Gastrocnemius medialis (tissue), 4 donors: ENCODE results near the gene GPR142. TPM values are rescaled to one million over a fixed set of nuclear protein-coding genes. Genes with fewer than 3 reads are reported as not detected.
A peak's percentile ranks its signal among the peaks of the same experiment; 100 is the strongest.

Experiments
- ATAC-seq, 2 donors: fragments of 150-250 bp; one replicate each; pipeline ENCODE4 v1.9.1; 2016
- DNase-seq, 2 donors: peaks; one replicate each; pipeline ENCODE4 v3.0.0-alpha.2; 2019
- H3K27ac ChIP-seq, 4 donors: fragments of 200-600 bp; sonication (generic); 1 replicate in 1 of 4; 2 replicates in 3 of 4; pipeline ENCODE4 v1.5.1; 2016 to 2018; ENCODE audit warnings: mild to moderate bottlenecking in 2 of 4, moderate library complexity in 1 of 4
- H3K27me3 ChIP-seq, 3 donors: fragments of 200-600 bp; sonication (generic) in 2 of 3; 1 replicate in 1 of 3; 2 replicates in 2 of 3; pipeline versions ENCODE4 v1.5.1 to v1.6.0; 2016 to 2019; ENCODE audit warnings: mild to moderate bottlenecking in 1 of 3, moderate library complexity in 1 of 3
- H3K36me3 ChIP-seq, 2 donors: fragments of 200-600 bp; sonication (generic) in 1 of 2; one replicate each; pipeline ENCODE4 v1.5.1; 2017 to 2018
- H3K4me1 ChIP-seq, 2 donors: fragments of 200-600 bp; sonication (generic) in 1 of 2; one replicate each; pipeline ENCODE4 v1.5.1; 2016 to 2017; ENCODE audit warnings: mild to moderate bottlenecking in 2 of 2
- H3K4me3 ChIP-seq, 4 donors: fragments of 200-600 bp; sonication (generic) in 3 of 4; 1 replicate in 1 of 4; 2 replicates in 3 of 4; pipeline ENCODE4 v1.5.1; 2016 to 2019; ENCODE audit warnings: mild to moderate bottlenecking in 2 of 4
- H3K9me3 ChIP-seq, 3 donors: fragments of 200-600 bp; sonication (generic) in 2 of 3; 1 replicate in 1 of 3; 2 replicates in 2 of 3; pipeline ENCODE4 v1.5.1; 2016 to 2019
- CTCF ChIP-seq, 5 experiments: fragments of 450-650 bp in 3 of 5; fragments of 200-600 bp in 2 of 5; sonication (generic) in 2 of 5; IDR thresholded peaks in 4 of 5; conservative IDR thresholded peaks in 1 of 5; 1 replicate in 4 of 5; 2 replicates in 1 of 5; pipeline ENCODE4 v1.5.1; 2016 to 2019; ENCODE audit warnings: antibody characterized with exemption in 5 of 5, mild to moderate bottlenecking in 3 of 5, moderate library complexity in 3 of 5
- POLR2A ChIP-seq, 2 donors: fragments of 450-650 bp; IDR thresholded peaks; one replicate each; pipeline ENCODE4 v1.6.1; 2017; ENCODE audit warnings: antibody characterized with exemption in 2 of 2, mild to moderate bottlenecking in 2 of 2, moderate library complexity in 2 of 2
- in situ Hi-C, 4 donors: fragments of 200-750 bp; cut with MboI; loops; one replicate each; pipeline versions ENCODE4 v1.15.0 to v1.8.0; 2017; ENCODE audit warnings: low sequenced_read_pairs in 4 of 4
- intact Hi-C: fragments of 100-400 bp; cut with DNase I; formaldehyde crosslinking; loops from one replicate; pipeline ENCODE4 v1.15.1; 2023; ENCODE audit warnings: low total_unique reads
- total RNA-seq, 4 donors: library from RNA; depleted of rRNA; stranded (reverse); fragments of >200 nt; gene quantifications; one replicate each; pipeline versions ENCODE4 v1.1.0 to v1.2.3, GENCODE V29; 2016

Gene GPR142
- total RNA-seq, 4 donors from 2014 or later = not detected

DNA sequence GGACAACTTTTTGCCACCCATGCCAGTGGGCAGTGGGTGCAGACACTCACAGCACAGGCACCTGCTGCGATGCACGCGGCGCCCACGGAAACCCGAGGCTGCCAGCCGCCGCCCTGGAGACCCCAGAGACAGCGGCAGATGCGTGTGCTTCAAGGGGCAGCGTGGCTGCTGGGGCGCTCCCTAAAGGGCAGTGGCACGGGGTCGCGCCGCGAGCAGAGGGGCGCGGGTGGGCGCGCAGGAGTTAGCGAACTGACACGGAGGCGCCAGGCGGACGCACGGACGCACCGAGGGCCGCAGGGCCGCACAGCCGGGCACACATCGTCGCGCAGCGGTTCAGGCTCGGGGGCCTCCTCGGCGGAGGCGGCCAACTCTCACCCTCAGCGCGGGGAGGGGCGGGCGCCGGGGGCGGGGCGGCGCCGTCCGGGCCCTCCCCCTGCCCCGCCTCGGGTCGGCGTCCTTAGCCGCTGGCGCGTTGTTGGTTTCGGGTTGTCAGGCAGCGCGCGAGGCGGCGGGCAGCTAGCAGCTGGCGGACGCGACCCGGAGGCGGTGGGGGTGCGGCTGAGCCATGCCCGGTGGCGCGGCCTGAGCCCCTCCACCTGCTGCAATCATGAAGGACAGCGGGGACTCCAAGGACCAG, 41.4 kb upstream of the GPR142 start, which contains the start of gene KIF19:
TSS of gene KIF19 (plus strand) at position 484 of the 637 bp plus-strand sequence. CDS start at position 608, 124 bp downstream.
- DNase-seq = peak; percentile 12 to 35
- TF ChIP-seq POLR2A (IDR thresholded peaks at IDR 0.05) (no peak), CTCF (IDR thresholded peaks at IDR 0.05 in 4 of 5, conservative IDR thresholded peaks at IDR 0.05 in 1 of 5) (no peak)
- intact Hi-C loops (no loop called here), in situ Hi-C loops (no loop called here)
- Histone ChIP-seq H3K27me3 (no peaks in the 10 kb centered on the region), H3K27ac (peak within 1 kb of the TSS; percentile 0 to 66 (median 42)), H3K4me1 (peaks cover 10 to 14% of the 10 kb centered on the region in 2 donors), H3K9me3 (no peaks in the 10 kb centered on the region), H3K36me3 (no peaks in the 10 kb centered on the region), H3K4me3 (peak within 1 kb of the TSS; percentile 51 to 69 (median 58))
- ATAC-seq = peak; percentile 71 to 74

DNA sequence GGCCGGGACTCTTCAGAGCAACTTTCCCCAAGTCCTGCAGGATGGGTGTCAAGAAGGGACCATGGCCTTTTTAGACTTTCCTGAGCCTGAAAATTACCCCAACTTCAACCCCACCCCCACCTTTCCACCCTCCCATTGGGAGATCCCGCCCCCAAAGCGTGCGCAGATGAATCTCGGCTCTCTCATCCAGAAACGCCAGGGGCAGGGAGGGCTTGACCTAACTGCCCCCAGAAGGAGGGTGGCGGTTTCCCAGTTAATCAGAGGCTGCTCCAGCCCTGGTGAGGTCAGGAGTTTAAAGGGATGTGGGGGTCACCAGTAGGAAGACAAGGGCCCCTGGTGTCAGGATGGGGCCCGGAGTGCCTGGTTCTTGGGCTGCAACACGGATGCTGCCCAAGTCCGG, 40.8 kb upstream of the GPR142 start:
- DNase-seq (no peak), ATAC-seq (no peak)
- peaks cover 10 to 14% of the 10 kb centered on the region in 2 donors for H3K4me1 ChIP-seq
- TF ChIP-seq CTCF (IDR thresholded peaks at IDR 0.05 in 4 of 5, conservative IDR thresholded peaks at IDR 0.05 in 1 of 5) (no peak), POLR2A (IDR thresholded peaks at IDR 0.05) (no peak)
- no peaks in the 10 kb centered on the region for H3K36me3 ChIP-seq
- no peaks in the 10 kb centered on the region for H3K27me3 ChIP-seq
- no peaks in the 10 kb centered on the region for H3K9me3 ChIP-seq
- intact Hi-C loops (no loop called here), in situ Hi-C loops (no loop called here)
- H3K4me3 ChIP-seq = peak overlapping the region; percentile 51 to 69 (median 58)
- no peak overlapping the region for H3K27ac ChIP-seq

DNA sequence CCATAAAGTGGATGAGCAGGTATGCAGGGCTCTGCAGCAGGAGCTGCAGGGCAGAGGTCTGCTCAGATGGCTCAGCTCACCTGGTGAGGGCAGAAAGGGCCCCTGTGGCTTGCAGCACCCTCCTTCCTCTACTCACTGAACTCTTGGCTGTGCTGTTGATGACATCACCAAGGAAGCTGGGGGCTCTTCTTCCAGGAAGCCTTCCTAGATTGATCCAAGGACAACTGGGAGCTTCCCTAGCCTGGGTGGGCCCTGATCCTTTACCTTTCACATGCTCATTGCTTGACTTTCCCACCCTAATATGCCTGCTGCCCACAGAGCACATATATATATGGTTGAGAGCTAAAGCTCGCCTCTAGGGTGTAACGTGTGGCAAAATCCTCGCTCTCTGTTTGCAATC, 38.8 kb upstream of the GPR142 start:
- ATAC-seq = no peak
- Histone ChIP-seq H3K9me3 (no peaks in the 10 kb centered on the region), H3K27ac (no peak overlapping the region), H3K4me3 (no peak overlapping the region), H3K27me3 (no peaks in the 10 kb centered on the region), H3K36me3 (no peaks in the 10 kb centered on the region), H3K4me1 (peaks cover 10 to 14% of the 10 kb centered on the region in 2 donors)
- DNase-seq = no peak
- TF ChIP-seq POLR2A (IDR thresholded peaks at IDR 0.05) = no peak
- TF ChIP-seq CTCF (IDR thresholded peaks at IDR 0.05 in 4 of 5, conservative IDR thresholded peaks at IDR 0.05 in 1 of 5) = no peak
- intact Hi-C loops = no loop called here
- in situ Hi-C loops = no loop called here

- in situ Hi-C loops = no loop called here
Measured at GRCh38 chr17:74329378-74329777, 37.9 kb upstream of the GPR142 start.

More at GRCh38 chr17:74329378-74329777, 37.9 kb upstream of the GPR142 start:
- DNase-seq = no peak
- H3K27me3 ChIP-seq = peaks cover 0 to under 1% (median 0%) of the 10 kb centered on the region in 3 donors
- no peaks in the 10 kb centered on the region for H3K36me3 ChIP-seq
- no peaks in the 10 kb centered on the region for H3K9me3 ChIP-seq
- no peak for ATAC-seq
- no peak for TF ChIP-seq POLR2A (IDR thresholded peaks at IDR 0.05)
- TF ChIP-seq CTCF (IDR thresholded peaks at IDR 0.05 in 4 of 5, conservative IDR thresholded peaks at IDR 0.05 in 1 of 5) = no peak
- H3K4me1 ChIP-seq = peaks cover 10 to 14% of the 10 kb centered on the region in 2 donors
- H3K4me3 ChIP-seq = no peak overlapping the region
- no peak overlapping the region for H3K27ac ChIP-seq
- intact Hi-C loops = no loop called here
